ENCODE results near the gene CHST13.

CHST13 gene

DNA sequence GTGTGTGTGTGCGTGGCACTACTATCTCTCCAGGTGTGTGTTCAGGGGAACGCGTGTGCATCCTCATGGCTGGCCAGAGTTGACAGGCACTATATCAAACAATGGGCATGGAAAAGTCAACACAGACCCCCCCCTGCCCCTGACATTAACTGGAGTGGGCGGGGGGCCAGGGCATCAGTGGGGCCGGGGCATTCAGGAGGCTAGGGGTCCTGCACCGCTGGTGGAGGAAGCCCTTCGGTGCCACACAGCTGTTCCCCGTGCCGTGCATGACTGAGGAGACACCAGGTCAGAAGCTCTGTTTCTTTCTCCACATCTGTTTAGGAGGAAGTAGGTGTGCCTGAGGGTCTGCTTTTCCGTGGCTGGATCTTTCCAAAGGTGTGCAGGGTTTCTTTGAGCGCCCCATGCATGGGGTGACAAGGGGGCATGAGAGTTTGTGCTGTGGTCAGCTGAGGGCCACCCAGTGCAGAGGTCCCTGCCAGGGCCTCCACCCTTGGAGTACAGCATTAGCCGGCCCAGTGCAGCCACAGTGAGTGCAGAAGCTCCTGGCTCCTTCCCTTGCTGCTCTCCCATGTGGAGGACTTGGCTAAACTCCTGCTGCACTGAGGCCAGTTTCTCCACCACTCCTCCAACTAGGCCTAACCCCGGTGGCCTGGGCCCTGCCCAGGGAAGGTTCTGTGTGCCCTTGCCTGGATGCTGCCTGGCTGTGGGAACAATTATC is 27.3 kb downstream of the CHST13 start:
- TF ChIP-seq POLR2AphosphoS5 (IDR thresholded peaks at IDR 0.05; ENCODE audit: low read depth, low read length) (no peak), FOXP2 (optimal IDR thresholded peaks at IDR 0.05; ENCODE audit: borderline replicate concordance, extremely low read depth, extremely low read length, insufficient read depth) (no peak), SIN3A (IDR thresholded peaks at IDR 0.05; ENCODE audit: borderline replicate concordance, insufficient read depth, low read length) (no peak), REST (IDR thresholded peaks at IDR 0.05; ENCODE audit: insufficient read depth in 1 of 2, low read depth in 2 of 2, low read length in 2 of 2) (no peak), TAF1 (IDR thresholded peaks at IDR 0.05; ENCODE audit: borderline replicate concordance, insufficient read depth, low read length) (no peak)

DNA sequence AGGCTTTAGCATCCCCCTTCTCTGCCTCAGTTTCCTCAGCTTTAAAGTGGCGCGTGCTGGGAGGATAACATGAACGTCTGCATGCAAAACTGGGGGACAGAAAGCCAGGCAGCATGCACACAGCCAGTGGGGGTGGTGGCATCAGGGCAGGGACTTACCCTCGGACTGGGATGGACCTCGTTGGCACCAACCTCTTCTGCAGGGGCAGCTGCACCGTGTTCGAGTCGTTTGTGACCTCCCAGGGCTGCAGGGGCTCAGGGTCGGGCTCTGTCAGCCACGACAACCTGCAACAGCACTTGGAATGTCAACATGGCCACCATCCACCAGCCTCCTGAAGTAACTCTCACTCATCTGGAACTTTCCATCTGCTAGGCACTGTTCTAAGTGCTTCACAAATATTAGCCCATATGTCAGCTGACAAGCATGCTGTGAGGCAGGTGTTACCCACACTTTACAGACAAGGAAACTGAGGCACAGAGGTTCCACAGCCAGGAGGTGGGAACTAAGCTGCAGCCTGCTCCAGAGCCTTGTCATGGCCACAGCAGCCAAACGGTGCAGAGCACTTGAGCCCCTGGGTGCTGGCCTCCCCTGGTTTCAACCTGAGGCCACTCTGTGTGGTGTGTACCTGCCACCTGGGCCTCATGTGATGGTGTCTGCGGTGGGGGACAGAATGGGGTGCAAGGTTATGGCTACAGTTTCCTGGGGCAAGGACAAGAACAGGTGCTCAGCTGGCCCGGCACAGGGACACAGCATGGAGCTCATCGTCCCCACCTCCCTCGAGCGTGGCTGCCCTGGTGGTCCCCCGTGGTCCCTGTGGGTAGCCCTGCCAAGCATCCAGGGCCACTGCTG is 28.1 kb downstream of the CHST13 start:
- TF ChIP-seq POLR2AphosphoS5 (IDR thresholded peaks at IDR 0.05; ENCODE audit: low read depth, low read length), result no peak
- TF ChIP-seq REST (IDR thresholded peaks at IDR 0.05; ENCODE audit: insufficient read depth in 1 of 2, low read depth in 2 of 2, low read length in 2 of 2), result no peak
- TF ChIP-seq TAF1 (IDR thresholded peaks at IDR 0.05; ENCODE audit: borderline replicate concordance, insufficient read depth, low read length), result no peak

DNA sequence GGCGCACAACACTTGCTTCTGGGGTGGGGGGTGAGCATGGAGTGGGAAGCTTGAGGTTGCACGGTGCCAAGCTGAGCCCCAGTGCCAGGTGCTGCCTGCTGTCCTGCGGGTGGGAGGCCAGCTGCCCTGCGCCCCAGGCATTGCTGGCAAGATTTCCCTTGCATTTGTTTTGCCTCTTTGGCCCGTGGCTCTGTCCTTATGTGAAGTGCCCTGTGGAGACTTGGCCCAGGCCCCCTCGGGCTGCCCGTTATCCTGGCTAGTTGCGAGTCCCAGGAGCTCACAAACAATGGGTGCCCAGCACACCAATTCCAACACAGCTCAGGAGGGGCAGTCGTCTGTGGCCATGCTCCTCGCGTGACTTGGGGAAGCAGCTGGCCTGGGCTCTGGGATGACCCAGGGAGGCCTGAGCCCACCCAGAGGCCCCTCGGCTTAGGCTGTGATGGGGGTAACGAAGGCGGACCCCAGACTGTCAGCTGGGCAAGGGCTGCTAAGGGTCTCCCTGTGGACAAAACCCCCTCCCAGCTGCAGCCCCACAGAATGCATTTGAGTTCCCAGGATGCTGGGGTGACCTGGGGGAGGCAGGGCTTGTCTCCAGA is 28.8 kb downstream of the CHST13 start:
- TF ChIP-seq FOXP2 (optimal IDR thresholded peaks at IDR 0.05; ENCODE audit: borderline replicate concordance, extremely low read depth, extremely low read length, insufficient read depth) (no peak), REST (IDR thresholded peaks at IDR 0.05; ENCODE audit: insufficient read depth in 1 of 2, low read depth in 2 of 2, low read length in 2 of 2) (no peak), SIN3A (IDR thresholded peaks at IDR 0.05; ENCODE audit: borderline replicate concordance, insufficient read depth, low read length) (no peak), POLR2AphosphoS5 (IDR thresholded peaks at IDR 0.05; ENCODE audit: low read depth, low read length) (no peak), TAF1 (IDR thresholded peaks at IDR 0.05; ENCODE audit: borderline replicate concordance, insufficient read depth, low read length) (no peak)

DNA sequence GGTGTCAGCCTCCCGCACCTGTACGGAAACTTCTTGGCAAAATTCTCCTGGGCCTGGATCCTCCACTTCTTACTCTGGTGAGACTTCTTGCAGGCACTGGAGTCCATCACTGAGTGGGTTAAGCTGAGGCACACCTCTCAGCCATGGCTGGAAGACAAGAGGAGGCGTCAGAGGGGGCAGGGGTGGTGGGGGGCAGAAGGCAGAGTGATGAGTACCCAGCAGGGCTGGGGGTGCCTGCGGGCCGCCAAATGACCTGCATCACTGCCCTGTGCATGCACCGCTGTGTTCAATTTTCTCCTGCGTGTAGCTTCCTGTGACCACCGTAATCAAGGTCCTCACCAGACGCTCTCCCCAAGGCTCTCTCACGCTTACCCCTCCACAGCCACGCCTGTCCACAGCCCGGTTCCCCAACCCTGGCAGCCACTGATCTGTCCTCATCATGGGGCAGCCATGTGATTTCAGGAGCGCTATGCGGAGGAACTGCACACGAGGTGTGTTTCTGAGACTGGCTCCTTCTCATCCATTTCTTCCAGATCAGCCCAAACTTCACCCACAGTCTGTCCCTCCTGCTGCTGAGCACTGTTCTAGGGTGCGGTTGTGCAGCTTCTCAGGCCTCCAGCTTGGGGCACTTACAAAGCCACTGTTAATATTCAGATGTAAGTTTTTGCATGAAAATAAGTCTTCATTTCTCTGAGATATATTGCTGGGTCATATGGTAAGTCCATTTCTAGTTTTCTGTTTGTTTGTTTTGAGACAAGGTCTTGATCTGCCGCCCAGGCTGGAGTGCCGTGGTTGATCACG is 29.5 kb downstream of the CHST13 start:
- TF ChIP-seq FOXP2 (optimal IDR thresholded peaks at IDR 0.05; ENCODE audit: borderline replicate concordance, extremely low read depth, extremely low read length, insufficient read depth) (no peak), POLR2AphosphoS5 (IDR thresholded peaks at IDR 0.05; ENCODE audit: low read depth, low read length) (no peak), SIN3A (IDR thresholded peaks at IDR 0.05; ENCODE audit: borderline replicate concordance, insufficient read depth, low read length) (no peak), TAF1 (IDR thresholded peaks at IDR 0.05; ENCODE audit: borderline replicate concordance, insufficient read depth, low read length) (no peak), REST (IDR thresholded peaks at IDR 0.05; ENCODE audit: insufficient read depth in 1 of 2, low read depth in 2 of 2, low read length in 2 of 2) (no peak)
